Panc1 (cell line): ENCODE measurements around the gene SUPT3H.

ENCODE experiments used
- POLR2AphosphoS5 ChIP-seq: IDR thresholded peaks from 2 replicates; pipeline ENCODE4 v1.6.1; 2012; ENCODE audit warnings: mild to moderate bottlenecking, low read depth, low read length, moderate library complexity
- SIN3A ChIP-seq: IDR thresholded peaks from 2 replicates; pipeline ENCODE4 v1.6.1; 2012; ENCODE audit warnings: low read depth, mild to moderate bottlenecking, low read length, moderate library complexity, borderline replicate concordance; ENCODE audit not compliant: insufficient read depth
- TCF7L2 ChIP-seq: IDR thresholded peaks from 2 replicates; pipeline ENCODE4 v1.6.1; 2011; ENCODE audit warnings: mild to moderate bottlenecking, low read depth, low read length, inconsistent platforms
- TF ChIP-seq, protein P1 (sequence below): fragments of 450-650 bp; IDR thresholded peaks from 2 replicates; pipeline ENCODE4 v1.5.1; 2017; ENCODE audit warnings: mild to moderate bottlenecking
- TF ChIP-seq, protein P2 (sequence below), 2 experiments: IDR thresholded peaks; 2 replicates each; pipeline ENCODE4 v1.6.1; 2011 to 2012; ENCODE audit warnings: low read depth in 2 of 2, control low read depth in 1 of 2, low read length in 1 of 2, mild to moderate bottlenecking in 1 of 2, moderate library complexity in 1 of 2; ENCODE audit not compliant: insufficient read depth in 1 of 2

DNA sequence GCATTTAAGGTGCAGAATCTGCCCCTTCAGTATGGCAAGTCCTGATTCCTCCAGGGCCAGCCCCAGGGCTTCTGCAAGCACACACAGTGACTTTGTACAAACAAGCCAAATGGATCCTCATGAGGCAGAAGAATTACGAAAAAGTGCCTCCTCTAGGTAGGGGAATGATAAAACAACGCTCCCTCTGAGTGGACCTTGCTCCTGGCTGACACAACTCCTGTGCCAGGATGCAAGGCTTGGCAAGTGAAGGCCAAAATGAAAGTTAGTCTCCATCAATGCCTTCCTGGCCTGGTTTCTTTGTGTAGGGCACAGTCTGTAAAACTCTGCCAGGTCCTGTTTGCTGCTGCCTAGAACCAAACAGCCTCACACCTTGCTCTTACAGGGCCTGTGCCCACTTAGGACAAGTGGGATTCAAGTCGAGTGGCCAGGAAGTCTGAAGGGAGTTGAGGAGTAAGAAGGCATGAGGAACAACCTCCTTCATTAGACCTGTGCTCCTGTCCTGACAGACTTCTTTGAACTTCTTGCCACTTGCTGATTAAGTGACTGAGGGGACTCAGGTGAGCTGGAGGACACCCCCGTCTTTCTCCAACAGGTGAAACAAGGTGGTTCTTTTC lies 573.1 kb downstream of the SUPT3H start:
- TF ChIP-seq, protein P1, sequence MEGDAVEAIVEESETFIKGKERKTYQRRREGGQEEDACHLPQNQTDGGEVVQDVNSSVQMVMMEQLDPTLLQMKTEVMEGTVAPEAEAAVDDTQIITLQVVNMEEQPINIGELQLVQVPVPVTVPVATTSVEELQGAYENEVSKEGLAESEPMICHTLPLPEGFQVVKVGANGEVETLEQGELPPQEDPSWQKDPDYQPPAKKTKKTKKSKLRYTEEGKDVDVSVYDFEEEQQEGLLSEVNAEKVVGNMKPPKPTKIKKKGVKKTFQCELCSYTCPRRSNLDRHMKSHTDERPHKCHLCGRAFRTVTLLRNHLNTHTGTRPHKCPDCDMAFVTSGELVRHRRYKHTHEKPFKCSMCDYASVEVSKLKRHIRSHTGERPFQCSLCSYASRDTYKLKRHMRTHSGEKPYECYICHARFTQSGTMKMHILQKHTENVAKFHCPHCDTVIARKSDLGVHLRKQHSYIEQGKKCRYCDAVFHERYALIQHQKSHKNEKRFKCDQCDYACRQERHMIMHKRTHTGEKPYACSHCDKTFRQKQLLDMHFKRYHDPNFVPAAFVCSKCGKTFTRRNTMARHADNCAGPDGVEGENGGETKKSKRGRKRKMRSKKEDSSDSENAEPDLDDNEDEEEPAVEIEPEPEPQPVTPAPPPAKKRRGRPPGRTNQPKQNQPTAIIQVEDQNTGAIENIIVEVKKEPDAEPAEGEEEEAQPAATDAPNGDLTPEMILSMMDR, result no peak
- TF ChIP-seq POLR2AphosphoS5 (no peak), TCF7L2 (no peak), SIN3A (no peak)
- TF ChIP-seq, protein P2, sequence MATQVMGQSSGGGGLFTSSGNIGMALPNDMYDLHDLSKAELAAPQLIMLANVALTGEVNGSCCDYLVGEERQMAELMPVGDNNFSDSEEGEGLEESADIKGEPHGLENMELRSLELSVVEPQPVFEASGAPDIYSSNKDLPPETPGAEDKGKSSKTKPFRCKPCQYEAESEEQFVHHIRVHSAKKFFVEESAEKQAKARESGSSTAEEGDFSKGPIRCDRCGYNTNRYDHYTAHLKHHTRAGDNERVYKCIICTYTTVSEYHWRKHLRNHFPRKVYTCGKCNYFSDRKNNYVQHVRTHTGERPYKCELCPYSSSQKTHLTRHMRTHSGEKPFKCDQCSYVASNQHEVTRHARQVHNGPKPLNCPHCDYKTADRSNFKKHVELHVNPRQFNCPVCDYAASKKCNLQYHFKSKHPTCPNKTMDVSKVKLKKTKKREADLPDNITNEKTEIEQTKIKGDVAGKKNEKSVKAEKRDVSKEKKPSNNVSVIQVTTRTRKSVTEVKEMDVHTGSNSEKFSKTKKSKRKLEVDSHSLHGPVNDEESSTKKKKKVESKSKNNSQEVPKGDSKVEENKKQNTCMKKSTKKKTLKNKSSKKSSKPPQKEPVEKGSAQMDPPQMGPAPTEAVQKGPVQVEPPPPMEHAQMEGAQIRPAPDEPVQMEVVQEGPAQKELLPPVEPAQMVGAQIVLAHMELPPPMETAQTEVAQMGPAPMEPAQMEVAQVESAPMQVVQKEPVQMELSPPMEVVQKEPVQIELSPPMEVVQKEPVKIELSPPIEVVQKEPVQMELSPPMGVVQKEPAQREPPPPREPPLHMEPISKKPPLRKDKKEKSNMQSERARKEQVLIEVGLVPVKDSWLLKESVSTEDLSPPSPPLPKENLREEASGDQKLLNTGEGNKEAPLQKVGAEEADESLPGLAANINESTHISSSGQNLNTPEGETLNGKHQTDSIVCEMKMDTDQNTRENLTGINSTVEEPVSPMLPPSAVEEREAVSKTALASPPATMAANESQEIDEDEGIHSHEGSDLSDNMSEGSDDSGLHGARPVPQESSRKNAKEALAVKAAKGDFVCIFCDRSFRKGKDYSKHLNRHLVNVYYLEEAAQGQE (IDR thresholded peaks at IDR 0.05; ENCODE audit: insufficient read depth in 1 of 2, low read depth in 2 of 2, low read length in 1 of 2), result no peak
